Umbilical cord (tissue), 2 donors: ENCODE data around the gene LCNL1. TPM values are rescaled to one million over a fixed set of nuclear protein-coding genes. Genes with fewer than 3 reads are reported as not detected.
A peak's percentile ranks its signal among the peaks of the same experiment; 100 is the strongest.
"Not testable (repeated sequence)": the region's sequence is repeated elsewhere in the genome, so short reads cannot be mapped to it uniquely, and the experiment has no call there.

ENCODE experiments used
- DNase-seq: peaks from one replicate; pipeline ENCODE4 v3.0.0-alpha.2; 2015; ENCODE audit warnings: low spot score
- total RNA-seq: library from RNA; depleted of rRNA; stranded (reverse); fragments of >200 nt; gene quantifications from one replicate; pipeline ENCODE4 v1.2.3, GENCODE V29; 2014; ENCODE audit warnings: low replicate concordance; ENCODE audit not compliant: insufficient read depth

The LCNL1 gene
- total RNA-seq, 1 donor from 2014 or later, result 0.72 TPM

GRCh38 chr9:137025517-137025966 lies 42.7 kb downstream of the LCNL1 start:
- DNase-seq, result peak; percentile 25

GRCh38 chr9:137026384-137026783 lies 43.6 kb downstream of the LCNL1 start:
- DNase-seq, result no peak

GRCh38 chr9:137026828-137027227 lies 44.0 kb downstream of the LCNL1 start:
- no peak for DNase-seq

GRCh38 chr9:137027369-137028262 lies 44.8 kb downstream of the LCNL1 start, which contains the start of gene ABCA2:
ABCA2 (minus strand) TSS chr9:137028237; CDS start chr9:137028140, 97 bp downstream.
- DNase-seq, result no peak

- DNase-seq, result peak; percentile 45
Observed at GRCh38 chr9:137028263-137029057, 45.7 kb downstream of the LCNL1 start.

- peak; percentile 50 for DNase-seq
Observed at GRCh38 chr9:137029058-137029936, 46.5 kb downstream of the LCNL1 start.

GRCh38 chr9:137030006-137030405 lies 47.2 kb downstream of the LCNL1 start:
- DNase-seq, result no peak

GRCh38 chr9:137030538-137031527 lies 48.0 kb downstream of the LCNL1 start:
- DNase-seq, result no peak

GRCh38 chr9:137031904-137032640 lies 49.3 kb downstream of the LCNL1 start, which contains the start of gene FUT7:
FUT7 (minus strand) TSS chr9:137032088; CDS start chr9:137031991, 97 bp downstream.
- DNase-seq, result peak; percentile 38

GRCh38 chr9:137032858-137033257 lies 50.1 kb downstream of the LCNL1 start:
- no peak for DNase-seq

GRCh38 chr9:137033481-137033880 lies 50.7 kb downstream of the LCNL1 start:
- not testable (repeated sequence) for DNase-seq

GRCh38 chr9:137034039-137034708 lies 51.4 kb downstream of the LCNL1 start:
- no peak for DNase-seq

GRCh38 chr9:137034709-137035506 lies 52.1 kb downstream of the LCNL1 start:
- peak; percentile 85 for DNase-seq

Other genes with a start within 250 kb of the LCNL1 start
- 2.2 TPM for gene LCN10, start 240.1 kb upstream of the LCNL1 start, total RNA-seq
- gene LCN6, start 234.5 kb upstream of the LCNL1 start, total RNA-seq, result not detected
- 0.48 TPM for gene LCN8, start 224.8 kb upstream of the LCNL1 start, total RNA-seq
- 2.2 TPM for gene LCN15, start 218.5 kb upstream of the LCNL1 start, total RNA-seq
- 90.5 TPM for gene TMEM141, start 191.6 kb upstream of the LCNL1 start, total RNA-seq
- not detected for gene CCDC183, start 186.7 kb upstream of the LCNL1 start, total RNA-seq
- 40.2 TPM for gene RABL6, start 175.0 kb upstream of the LCNL1 start, total RNA-seq
- gene AJM1, start 140.5 kb upstream of the LCNL1 start, total RNA-seq, result 1.4 TPM
- gene PHPT1, start 133.6 kb upstream of the LCNL1 start, total RNA-seq, result 49.1 TPM
- gene MAMDC4, start 130.6 kb upstream of the LCNL1 start, total RNA-seq, result 4.6 TPM
- 217 TPM for gene EDF1, start 116.7 kb upstream of the LCNL1 start, total RNA-seq
- 5.1 TPM for gene TRAF2, start 96.5 kb upstream of the LCNL1 start, total RNA-seq
- 75.8 TPM for gene FBXW5, start 38.3 kb upstream of the LCNL1 start, total RNA-seq
- gene C8G, start 37.8 kb upstream of the LCNL1 start, total RNA-seq, result not detected
- gene LCN12, start 30.7 kb upstream of the LCNL1 start, total RNA-seq, result not detected
- gene PTGDS, start 5.5 kb upstream of the LCNL1 start, total RNA-seq, result 49.6 TPM
- gene PAXX, start 9.4 kb downstream of the LCNL1 start, total RNA-seq, result 10.6 TPM
- gene CLIC3, start 13.6 kb downstream of the LCNL1 start, total RNA-seq, result 24.3 TPM
- gene ABCA2, start 45.2 kb downstream of the LCNL1 start, total RNA-seq, result 20.2 TPM
- gene FUT7, start 49.1 kb downstream of the LCNL1 start, total RNA-seq, result 0.96 TPM
- 6.5 TPM for gene NPDC1, start 63.2 kb downstream of the LCNL1 start, total RNA-seq
- gene ENTPD2, start 71.1 kb downstream of the LCNL1 start, total RNA-seq, result not detected
- 2.6 TPM for gene SAPCD2, start 87.6 kb downstream of the LCNL1 start, total RNA-seq
- 8.2 TPM for gene UAP1L1, start 94.5 kb downstream of the LCNL1 start, total RNA-seq
- gene MAN1B1, start 104.0 kb downstream of the LCNL1 start, total RNA-seq, result 41.4 TPM
- gene DPP7, start 131.7 kb downstream of the LCNL1 start, total RNA-seq, result 67.9 TPM
- 5.1 TPM for gene GRIN1, start 156.2 kb downstream of the LCNL1 start, total RNA-seq
- gene LRRC26, start 187.1 kb downstream of the LCNL1 start, total RNA-seq, result not detected
- gene TMEM210, start 189.1 kb downstream of the LCNL1 start, total RNA-seq, result not detected
- gene ANAPC2, start 205.6 kb downstream of the LCNL1 start, total RNA-seq, result 18.3 TPM
- gene SSNA1, start 205.7 kb downstream of the LCNL1 start, total RNA-seq, result 30.8 TPM
- 2.2 TPM for gene TPRN, start 217.7 kb downstream of the LCNL1 start, total RNA-seq
- 33.0 TPM for gene TMEM203, start 222.7 kb downstream of the LCNL1 start, total RNA-seq
- gene NDOR1, start 222.7 kb downstream of the LCNL1 start, total RNA-seq, result 0.72 TPM
- gene RNF208, start 239.2 kb downstream of the LCNL1 start, total RNA-seq, result not detected
- gene CYSRT1, start 242.2 kb downstream of the LCNL1 start, total RNA-seq, result 0.96 TPM
- gene RNF224, start 244.5 kb downstream of the LCNL1 start, total RNA-seq, result not detected
- not detected for gene SLC34A3, start 247.9 kb downstream of the LCNL1 start, total RNA-seq